Fibroblast of lung (primary cell): ENCODE measurements around the gene STRA6.

Experiments used
- EZH2 ChIP-seq: IDR thresholded peaks from 2 replicates; pipeline ENCODE4 v1.5.1; 2012; ENCODE audit warnings: low read length, control low read depth, mild to moderate bottlenecking; ENCODE audit errors: missing control alignments
- TF ChIP-seq, protein P1 (sequence below), 2 donors: IDR thresholded peaks in 1 of 2; conservative IDR thresholded peaks in 1 of 2; 1 replicate in 1 of 2; 2 replicates in 1 of 2; pipeline ENCODE4 v1.5.1; 2011 to 2012; ENCODE audit warnings: low read length in 2 of 2, control low read depth in 1 of 2, inconsistent platforms in 1 of 2, low read depth in 1 of 2, mild to moderate bottlenecking in 1 of 2

DNA sequence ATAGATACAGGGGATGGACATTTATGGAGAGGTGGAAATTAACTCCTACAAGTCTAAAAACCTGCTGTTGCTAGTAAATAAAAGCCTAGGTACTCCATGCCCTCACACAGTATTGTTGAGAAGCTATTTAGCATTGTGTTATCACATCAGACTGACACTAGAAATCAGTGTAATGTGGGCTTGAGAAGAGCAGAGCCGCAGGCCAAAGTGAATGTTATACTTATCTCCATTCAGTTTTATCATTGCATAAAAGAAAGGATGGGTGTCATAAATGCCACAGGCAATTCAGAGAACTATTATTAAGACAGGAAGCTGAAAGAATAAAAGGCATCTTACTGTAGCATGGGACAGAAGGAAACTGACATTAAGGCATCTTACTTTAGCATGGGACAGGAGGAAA is 42.8 kb downstream of the STRA6 start:
- TF ChIP-seq, protein P1, sequence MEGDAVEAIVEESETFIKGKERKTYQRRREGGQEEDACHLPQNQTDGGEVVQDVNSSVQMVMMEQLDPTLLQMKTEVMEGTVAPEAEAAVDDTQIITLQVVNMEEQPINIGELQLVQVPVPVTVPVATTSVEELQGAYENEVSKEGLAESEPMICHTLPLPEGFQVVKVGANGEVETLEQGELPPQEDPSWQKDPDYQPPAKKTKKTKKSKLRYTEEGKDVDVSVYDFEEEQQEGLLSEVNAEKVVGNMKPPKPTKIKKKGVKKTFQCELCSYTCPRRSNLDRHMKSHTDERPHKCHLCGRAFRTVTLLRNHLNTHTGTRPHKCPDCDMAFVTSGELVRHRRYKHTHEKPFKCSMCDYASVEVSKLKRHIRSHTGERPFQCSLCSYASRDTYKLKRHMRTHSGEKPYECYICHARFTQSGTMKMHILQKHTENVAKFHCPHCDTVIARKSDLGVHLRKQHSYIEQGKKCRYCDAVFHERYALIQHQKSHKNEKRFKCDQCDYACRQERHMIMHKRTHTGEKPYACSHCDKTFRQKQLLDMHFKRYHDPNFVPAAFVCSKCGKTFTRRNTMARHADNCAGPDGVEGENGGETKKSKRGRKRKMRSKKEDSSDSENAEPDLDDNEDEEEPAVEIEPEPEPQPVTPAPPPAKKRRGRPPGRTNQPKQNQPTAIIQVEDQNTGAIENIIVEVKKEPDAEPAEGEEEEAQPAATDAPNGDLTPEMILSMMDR (conservative IDR thresholded peaks at IDR 0.05 in 1 of 2, IDR thresholded peaks at IDR 0.05 in 1 of 2; ENCODE audit: low read depth in 1 of 2, low read length in 2 of 2) = no peak
- no peak for TF ChIP-seq EZH2
